K562 (cell line): ENCODE measurements around the gene LMBR1L. TPM values are rescaled to one million over a fixed set of nuclear protein-coding genes. Genes with fewer than 3 reads are reported as not detected.

Experiments
- DMBX1 ChIP-seq: fragments of 250-450 bp; sonication (Bioruptor Pico); IDR thresholded peaks from 2 replicates; pipeline ENCODE4 v1.8.0; 2022; ENCODE audit warnings: inconsistent platforms, mild to moderate bottlenecking, moderate library complexity, borderline replicate concordance
- ETV5 ChIP-seq: sonication (generic); formaldehyde crosslinking; IDR thresholded peaks from 2 replicates; pipeline ENCODE4 v1.4.0; 2020; ENCODE audit warnings: low read depth, mild to moderate bottlenecking, missing genetic modification reagents
- NFIX ChIP-seq: fragments of 250-450 bp; sonication (Bioruptor Pico); IDR thresholded peaks from 2 replicates; pipeline ENCODE4 v1.4.0; 2020; ENCODE audit warnings: low read depth, mild to moderate bottlenecking, moderate library complexity
- NR2C1 ChIP-seq, 2 experiments: fragments of 450-650 bp; IDR thresholded peaks; 2 replicates each; pipeline ENCODE4 v1.6.1; 2017; ENCODE audit warnings: mild to moderate bottlenecking in 2 of 2, antibody characterized with exemption in 1 of 2, inconsistent platforms in 1 of 2, missing compliant biosample characterization in 1 of 2, missing genetic modification characterization in 1 of 2
- ZEB2 ChIP-seq: fragments of 450-650 bp; IDR thresholded peaks from 2 replicates; pipeline ENCODE4 v1.6.1; 2016
- ZFP30 ChIP-seq: fragments of 250-450 bp; sonication (Bioruptor Pico); IDR thresholded peaks from 2 replicates; pipeline ENCODE4 v1.8.0; 2022; ENCODE audit warnings: moderate library complexity, mild to moderate bottlenecking, inconsistent platforms, borderline replicate concordance
- polyA plus RNA-seq, 8 experiments: library from polyadenylated mRNA; depleted of rRNA in 4 of 8; stranded (reverse) in 5 of 8; unstranded in 3 of 8; fragments of >200 nt; fragmentation: Nextera tagmentation in 2 of 8; fragmentation: Illumina TruSeq in 1 of 8; extraction: Ambion mirVana in 2 of 8; extraction: Trizol in 1 of 8; gene quantifications; 2 replicates each; pipeline versions ENCODE4 v1.2.1 to v1.2.3, GENCODE V29; 2011 to 2014; ENCODE audit warnings: inconsistent platforms in 1 of 8, missing spikeins in 1 of 8
- total RNA-seq, 7 experiments: library from RNA; depleted of rRNA in 6 of 7; stranded (reverse); fragments of >200 nt in 6 of 7; fragmentation: Illumina TruSeq in 2 of 7; extraction: Trizol in 2 of 7; gene quantifications; 2 replicates each; pipeline versions ENCODE4 v1.2.1 to v1.2.3, GENCODE V29; 2011 to 2021; ENCODE audit warnings: low replicate concordance in 1 of 7
- TF ChIP-seq, protein P1 (sequence below), 2 experiments: fragments of 450-650 bp in 1 of 2; sonication (generic) in 1 of 2; formaldehyde crosslinking in 1 of 2; IDR thresholded peaks; 2 replicates each; pipeline versions ENCODE4 v1.7.1 to v1.9.0; 2016 to 2022; ENCODE audit warnings: inconsistent platforms in 1 of 2, mild to moderate bottlenecking in 1 of 2, missing genetic modification reagents in 1 of 2
- TF ChIP-seq, protein P2 (sequence below): sonication (generic); formaldehyde crosslinking; IDR thresholded peaks from 2 replicates; pipeline ENCODE4 v1.8.0; 2022; ENCODE audit warnings: mild to moderate bottlenecking, low read depth, missing genetic modification reagents
- TF ChIP-seq, protein P3 (sequence below): fragments of 200-800 bp; sonication (Bioruptor generic); IDR thresholded peaks from 2 replicates; pipeline ENCODE4 v1.6.1; 2016; ENCODE audit warnings: missing genetic modification characterization, missing compliant biosample characterization

The LMBR1L gene
- total and polyA plus RNA-seq, 9 of the 15 experiments (the other 6 are each of a cell fraction or from before 2014, with no cell fraction given) = 2.5 to 57.0 (median 31.1) TPM

DNA sequence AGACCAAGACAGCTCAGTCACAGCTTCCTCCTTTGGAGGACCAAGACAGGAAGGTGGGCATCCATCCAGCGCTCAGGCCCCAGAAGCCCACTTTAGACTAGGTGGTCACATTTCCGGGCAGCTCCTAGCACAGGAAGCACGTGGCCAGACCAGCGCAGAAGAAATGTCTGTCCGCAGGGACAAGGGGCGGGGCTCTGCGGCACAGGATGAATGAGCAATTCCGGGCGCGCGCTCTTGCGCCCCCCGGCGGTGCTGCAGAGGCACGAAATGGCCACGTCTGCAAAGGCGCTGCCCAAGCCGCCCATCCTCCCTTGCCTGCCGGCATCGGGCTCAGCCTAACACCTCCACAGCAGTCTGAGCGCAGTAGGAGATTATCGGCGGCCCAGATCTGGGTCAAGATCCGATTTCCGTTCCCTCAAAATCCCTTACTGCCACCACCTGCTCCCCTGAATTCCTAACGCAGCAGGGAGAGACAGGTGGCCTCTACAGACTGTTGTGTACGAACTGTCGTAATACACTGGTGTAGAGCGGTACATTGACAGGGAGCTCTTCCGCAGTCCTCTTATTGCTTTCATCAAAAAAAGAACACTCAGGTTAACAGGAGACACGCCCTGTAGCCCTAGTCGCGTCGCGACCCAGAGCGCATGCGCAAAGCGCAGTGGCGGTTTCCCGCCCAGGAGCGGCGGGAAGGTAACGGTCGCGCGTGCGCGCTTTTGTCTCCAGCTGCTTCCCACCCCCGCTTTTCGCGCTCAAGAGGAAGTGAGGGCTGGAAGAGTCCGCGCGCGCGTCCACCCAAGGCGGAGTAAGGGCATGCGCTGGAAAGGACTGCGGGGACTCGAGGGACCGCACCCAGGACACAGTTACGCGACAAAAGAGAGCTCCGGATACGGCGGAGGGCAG is 19.8 kb upstream of the LMBR1L start (continued):
- TF ChIP-seq, protein P1, sequence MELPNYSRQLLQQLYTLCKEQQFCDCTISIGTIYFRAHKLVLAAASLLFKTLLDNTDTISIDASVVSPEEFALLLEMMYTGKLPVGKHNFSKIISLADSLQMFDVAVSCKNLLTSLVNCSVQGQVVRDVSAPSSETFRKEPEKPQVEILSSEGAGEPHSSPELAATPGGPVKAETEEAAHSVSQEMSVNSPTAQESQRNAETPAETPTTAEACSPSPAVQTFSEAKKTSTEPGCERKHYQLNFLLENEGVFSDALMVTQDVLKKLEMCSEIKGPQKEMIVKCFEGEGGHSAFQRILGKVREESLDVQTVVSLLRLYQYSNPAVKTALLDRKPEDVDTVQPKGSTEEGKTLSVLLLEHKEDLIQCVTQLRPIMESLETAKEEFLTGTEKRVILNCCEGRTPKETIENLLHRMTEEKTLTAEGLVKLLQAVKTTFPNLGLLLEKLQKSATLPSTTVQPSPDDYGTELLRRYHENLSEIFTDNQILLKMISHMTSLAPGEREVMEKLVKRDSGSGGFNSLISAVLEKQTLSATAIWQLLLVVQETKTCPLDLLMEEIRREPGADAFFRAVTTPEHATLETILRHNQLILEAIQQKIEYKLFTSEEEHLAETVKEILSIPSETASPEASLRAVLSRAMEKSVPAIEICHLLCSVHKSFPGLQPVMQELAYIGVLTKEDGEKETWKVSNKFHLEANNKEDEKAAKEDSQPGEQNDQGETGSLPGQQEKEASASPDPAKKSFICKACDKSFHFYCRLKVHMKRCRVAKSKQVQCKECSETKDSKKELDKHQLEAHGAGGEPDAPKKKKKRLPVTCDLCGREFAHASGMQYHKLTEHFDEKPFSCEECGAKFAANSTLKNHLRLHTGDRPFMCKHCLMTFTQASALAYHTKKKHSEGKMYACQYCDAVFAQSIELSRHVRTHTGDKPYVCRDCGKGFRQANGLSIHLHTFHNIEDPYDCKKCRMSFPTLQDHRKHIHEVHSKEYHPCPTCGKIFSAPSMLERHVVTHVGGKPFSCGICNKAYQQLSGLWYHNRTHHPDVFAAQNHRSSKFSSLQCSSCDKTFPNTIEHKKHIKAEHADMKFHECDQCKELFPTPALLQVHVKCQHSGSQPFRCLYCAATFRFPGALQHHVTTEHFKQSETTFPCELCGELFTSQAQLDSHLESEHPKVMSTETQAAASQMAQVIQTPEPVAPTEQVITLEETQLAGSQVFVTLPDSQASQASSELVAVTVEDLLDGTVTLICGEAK (IDR thresholded peaks at IDR 0.05) = peak; percentile 64; the same call in 1 of the 2 replicates
- TF ChIP-seq, protein P1 (CRISPR knock-in tag; IDR thresholded peaks at IDR 0.05) = no peak
- TF ChIP-seq NR2C1 (IDR thresholded peaks at IDR 0.05) (no peak), NR2C1 (tag; IDR thresholded peaks at IDR 0.05) (0 out of 2 replicates have a peak, but pooled peaks have one; percentile 26), ZFP30 (CRISPR knock-in tag) (no peak), ZEB2 (peak; percentile 45; the same call in 1 of the 2 replicates), ETV5 (CRISPR knock-in tag) (peak; percentile 82), DMBX1 (no peak), NFIX (CRISPR knock-in tag) (no peak; the same call in 1 of the 2 replicates)
- TF ChIP-seq, protein P2, sequence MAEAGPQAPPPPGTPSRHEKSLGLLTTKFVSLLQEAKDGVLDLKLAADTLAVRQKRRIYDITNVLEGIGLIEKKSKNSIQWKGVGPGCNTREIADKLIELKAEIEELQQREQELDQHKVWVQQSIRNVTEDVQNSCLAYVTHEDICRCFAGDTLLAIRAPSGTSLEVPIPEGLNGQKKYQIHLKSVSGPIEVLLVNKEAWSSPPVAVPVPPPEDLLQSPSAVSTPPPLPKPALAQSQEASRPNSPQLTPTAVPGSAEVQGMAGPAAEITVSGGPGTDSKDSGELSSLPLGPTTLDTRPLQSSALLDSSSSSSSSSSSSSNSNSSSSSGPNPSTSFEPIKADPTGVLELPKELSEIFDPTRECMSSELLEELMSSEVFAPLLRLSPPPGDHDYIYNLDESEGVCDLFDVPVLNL (CRISPR knock-in tag) = peak; percentile 93
- TF ChIP-seq, protein P3, sequence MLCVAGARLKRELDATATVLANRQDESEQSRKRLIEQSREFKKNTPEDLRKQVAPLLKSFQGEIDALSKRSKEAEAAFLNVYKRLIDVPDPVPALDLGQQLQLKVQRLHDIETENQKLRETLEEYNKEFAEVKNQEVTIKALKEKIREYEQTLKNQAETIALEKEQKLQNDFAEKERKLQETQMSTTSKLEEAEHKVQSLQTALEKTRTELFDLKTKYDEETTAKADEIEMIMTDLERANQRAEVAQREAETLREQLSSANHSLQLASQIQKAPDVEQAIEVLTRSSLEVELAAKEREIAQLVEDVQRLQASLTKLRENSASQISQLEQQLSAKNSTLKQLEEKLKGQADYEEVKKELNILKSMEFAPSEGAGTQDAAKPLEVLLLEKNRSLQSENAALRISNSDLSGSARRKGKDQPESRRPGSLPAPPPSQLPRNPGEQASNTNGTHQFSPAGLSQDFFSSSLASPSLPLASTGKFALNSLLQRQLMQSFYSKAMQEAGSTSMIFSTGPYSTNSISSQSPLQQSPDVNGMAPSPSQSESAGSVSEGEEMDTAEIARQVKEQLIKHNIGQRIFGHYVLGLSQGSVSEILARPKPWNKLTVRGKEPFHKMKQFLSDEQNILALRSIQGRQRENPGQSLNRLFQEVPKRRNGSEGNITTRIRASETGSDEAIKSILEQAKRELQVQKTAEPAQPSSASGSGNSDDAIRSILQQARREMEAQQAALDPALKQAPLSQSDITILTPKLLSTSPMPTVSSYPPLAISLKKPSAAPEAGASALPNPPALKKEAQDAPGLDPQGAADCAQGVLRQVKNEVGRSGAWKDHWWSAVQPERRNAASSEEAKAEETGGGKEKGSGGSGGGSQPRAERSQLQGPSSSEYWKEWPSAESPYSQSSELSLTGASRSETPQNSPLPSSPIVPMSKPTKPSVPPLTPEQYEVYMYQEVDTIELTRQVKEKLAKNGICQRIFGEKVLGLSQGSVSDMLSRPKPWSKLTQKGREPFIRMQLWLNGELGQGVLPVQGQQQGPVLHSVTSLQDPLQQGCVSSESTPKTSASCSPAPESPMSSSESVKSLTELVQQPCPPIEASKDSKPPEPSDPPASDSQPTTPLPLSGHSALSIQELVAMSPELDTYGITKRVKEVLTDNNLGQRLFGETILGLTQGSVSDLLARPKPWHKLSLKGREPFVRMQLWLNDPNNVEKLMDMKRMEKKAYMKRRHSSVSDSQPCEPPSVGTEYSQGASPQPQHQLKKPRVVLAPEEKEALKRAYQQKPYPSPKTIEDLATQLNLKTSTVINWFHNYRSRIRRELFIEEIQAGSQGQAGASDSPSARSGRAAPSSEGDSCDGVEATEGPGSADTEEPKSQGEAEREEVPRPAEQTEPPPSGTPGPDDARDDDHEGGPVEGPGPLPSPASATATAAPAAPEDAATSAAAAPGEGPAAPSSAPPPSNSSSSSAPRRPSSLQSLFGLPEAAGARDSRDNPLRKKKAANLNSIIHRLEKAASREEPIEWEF = no peak
